T-helper 1 cell treated with Interleukin-12 subunit alpha and Interleukin-12 subunit beta and Interleukin-4 antibody, amounts not matched to agents 30 μg/mL and 1 μg/mL, for 36 hours (primary cell): ENCODE results near the gene ITGA8.
"Not testable (repeated sequence)": the region's sequence is repeated elsewhere in the genome, so short reads cannot be mapped to it uniquely, and the experiment has no call there.

Experiments
- H3K27ac Mint-ChIP-seq: one replicate; pipeline ENCODE4 v1.8.0; 2021; ENCODE audit warnings: mild to moderate bottlenecking, mixed read lengths
- H3K27me3 Mint-ChIP-seq: one replicate; pipeline ENCODE4 v1.8.0; 2021; ENCODE audit warnings: low read depth, mixed read lengths
- H3K36me3 Mint-ChIP-seq: one replicate; pipeline ENCODE4 v1.8.0; 2021; ENCODE audit warnings: low read depth, mixed read lengths
- H3K4me1 Mint-ChIP-seq: one replicate; pipeline ENCODE4 v1.8.0; 2021; ENCODE audit warnings: low read depth, mixed read lengths
- H3K4me3 Mint-ChIP-seq: one replicate; pipeline ENCODE4 v1.8.0; 2021; ENCODE audit warnings: mild to moderate bottlenecking, moderate library complexity, mixed read lengths
- H3K9me3 Mint-ChIP-seq: one replicate; pipeline ENCODE4 v1.8.0; 2021; ENCODE audit warnings: mixed read lengths

ITGA8 gene

DNA sequence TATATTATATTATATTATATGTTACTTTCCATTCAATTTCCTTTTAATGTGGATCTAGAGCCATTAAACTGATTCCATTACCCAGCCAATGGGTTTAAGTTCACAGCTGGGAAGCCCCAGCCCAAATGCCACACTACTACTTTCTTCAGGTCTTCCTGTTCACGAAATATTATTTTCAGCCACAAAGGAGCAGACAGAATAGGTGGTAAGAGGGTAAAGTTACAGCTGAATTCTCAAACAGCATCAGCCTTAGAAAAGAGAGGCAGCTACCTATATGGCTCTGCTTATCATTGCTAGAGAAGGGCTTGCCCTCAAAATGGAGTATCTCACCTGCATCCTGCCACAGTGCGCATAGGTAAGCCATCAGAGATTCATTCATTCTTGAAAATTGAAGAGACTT lies 128.3 kb downstream of the ITGA8 start:
- H3K27ac Mint-ChIP-seq, result no peak overlapping the region
- no peaks in the 10 kb centered on the region for H3K9me3 Mint-ChIP-seq
- H3K4me3 Mint-ChIP-seq, result no peak overlapping the region
- H3K27me3 Mint-ChIP-seq, result peaks cover 4% of the 10 kb centered on the region
- H3K4me1 Mint-ChIP-seq, result no peaks in the 10 kb centered on the region
- H3K36me3 Mint-ChIP-seq, result no peaks in the 10 kb centered on the region

DNA sequence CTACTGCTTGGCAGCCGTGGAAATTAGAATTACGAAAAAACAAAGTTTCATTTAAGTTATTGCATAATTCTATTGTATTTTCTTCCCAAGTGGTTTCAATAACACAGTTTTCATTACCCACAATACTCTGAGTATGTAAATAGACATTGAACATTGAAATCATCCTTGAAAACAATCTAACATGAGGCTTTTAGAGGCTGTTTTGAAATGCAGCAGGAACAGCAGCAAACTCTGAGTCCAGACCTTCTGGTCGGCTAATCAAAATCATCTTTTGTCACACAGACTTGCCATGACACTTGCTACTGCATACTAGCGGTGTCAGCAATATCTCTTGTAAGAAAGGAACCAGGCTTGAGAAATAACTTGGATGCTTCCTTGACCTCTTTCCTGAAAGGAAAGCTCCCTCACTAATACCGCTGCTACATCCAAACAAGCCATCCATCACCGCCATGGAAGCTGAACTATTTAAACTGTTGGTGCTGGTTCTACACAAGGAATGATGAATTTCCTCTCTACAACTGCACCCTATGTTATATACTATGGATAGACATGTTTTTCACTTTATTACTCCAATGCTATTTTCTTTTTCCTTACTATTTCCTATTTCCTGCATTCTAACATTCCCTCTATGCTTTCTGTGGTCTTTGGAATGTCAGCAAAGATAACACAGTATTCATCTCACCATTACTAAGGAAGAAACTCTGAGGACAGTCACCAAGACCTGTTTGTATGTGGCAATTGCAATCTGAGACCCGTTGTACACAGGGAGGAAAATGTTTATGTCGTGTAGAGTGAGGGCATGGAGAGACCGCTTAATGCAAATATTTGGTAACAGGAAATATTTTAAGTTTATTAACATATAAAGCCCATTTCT lies 130.8 kb downstream of the ITGA8 start:
- H3K27ac Mint-ChIP-seq, result no peak overlapping the region
- H3K4me1 Mint-ChIP-seq, result no peaks in the 10 kb centered on the region
- H3K9me3 Mint-ChIP-seq, result no peaks in the 10 kb centered on the region
- H3K4me3 Mint-ChIP-seq, result no peak overlapping the region
- H3K27me3 Mint-ChIP-seq, result peaks cover 4% of the 10 kb centered on the region
- H3K36me3 Mint-ChIP-seq, result no peaks in the 10 kb centered on the region

DNA sequence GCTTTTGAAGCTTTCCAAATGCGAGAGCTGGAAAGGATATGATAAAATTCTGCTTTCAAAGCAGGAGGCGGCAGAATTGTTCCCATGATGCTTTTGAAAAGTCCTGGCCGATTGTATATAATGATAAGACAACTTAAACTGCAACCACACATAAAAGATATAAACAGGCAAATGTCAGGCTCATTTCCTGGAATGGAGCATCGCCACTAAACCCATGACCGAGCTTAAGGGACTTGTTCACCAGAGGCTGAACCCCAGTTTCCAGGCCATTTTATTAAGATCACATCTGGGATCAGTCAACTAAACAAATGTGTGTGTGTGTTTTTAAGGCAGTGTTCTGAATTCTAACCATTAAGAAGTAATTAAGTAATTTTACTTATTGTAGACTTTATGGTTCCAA lies 131.6 kb downstream of the ITGA8 start:
- peaks cover 4% of the 10 kb centered on the region for H3K27me3 Mint-ChIP-seq
- no peak overlapping the region for H3K27ac Mint-ChIP-seq
- no peaks in the 10 kb centered on the region for H3K9me3 Mint-ChIP-seq
- no peak overlapping the region for H3K4me3 Mint-ChIP-seq
- no peaks in the 10 kb centered on the region for H3K4me1 Mint-ChIP-seq
- H3K36me3 Mint-ChIP-seq, result no peaks in the 10 kb centered on the region

DNA sequence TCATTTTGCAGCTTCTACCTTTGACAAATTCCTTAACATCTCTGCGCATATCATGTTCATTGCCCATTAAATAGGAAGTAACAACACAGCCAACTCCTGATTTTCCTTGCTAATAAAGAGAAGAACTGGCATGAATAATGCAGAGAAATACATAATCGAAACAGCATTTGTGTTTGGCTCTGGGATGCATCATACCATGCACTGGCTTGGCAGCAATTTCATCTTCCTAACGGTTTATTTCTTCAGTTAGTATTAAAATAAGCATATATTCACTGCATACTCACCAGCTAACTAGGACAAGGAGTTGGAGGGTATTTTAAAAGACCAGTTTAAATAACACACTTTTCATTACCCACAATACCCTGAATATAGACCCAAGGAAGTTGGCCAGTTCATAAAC lies 132.5 kb downstream of the ITGA8 start:
- Mint-ChIP-seq H3K27me3 (peaks cover 4% of the 10 kb centered on the region), H3K4me1 (no peaks in the 10 kb centered on the region), H3K4me3 (no peak overlapping the region), H3K27ac (no peak overlapping the region), H3K9me3 (no peaks in the 10 kb centered on the region), H3K36me3 (no peaks in the 10 kb centered on the region)

DNA sequence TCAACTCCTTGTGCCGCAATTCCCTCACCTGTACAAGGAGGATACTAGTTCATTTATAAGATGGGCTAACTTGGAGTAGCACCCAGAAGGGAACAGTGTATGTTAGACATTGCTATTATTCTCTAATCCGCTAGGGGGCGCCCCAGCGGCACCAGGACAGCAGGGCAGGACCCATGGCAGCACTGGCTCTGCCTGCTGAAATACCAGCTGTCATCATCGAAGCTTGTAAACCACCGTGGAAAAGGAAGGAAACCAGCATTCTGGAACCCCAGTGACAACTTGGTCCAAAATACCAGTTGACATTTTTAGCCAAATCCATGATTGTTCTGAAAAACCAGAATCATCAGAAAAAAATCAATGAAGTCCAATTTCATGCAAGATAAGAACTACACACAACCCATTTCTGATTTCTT lies 134.4 kb downstream of the ITGA8 start:
- Mint-ChIP-seq H3K27ac (no peak overlapping the region), H3K27me3 (peaks cover 3% of the 10 kb centered on the region), H3K4me1 (no peaks in the 10 kb centered on the region), H3K9me3 (no peaks in the 10 kb centered on the region), H3K36me3 (no peaks in the 10 kb centered on the region), H3K4me3 (no peak overlapping the region)

DNA sequence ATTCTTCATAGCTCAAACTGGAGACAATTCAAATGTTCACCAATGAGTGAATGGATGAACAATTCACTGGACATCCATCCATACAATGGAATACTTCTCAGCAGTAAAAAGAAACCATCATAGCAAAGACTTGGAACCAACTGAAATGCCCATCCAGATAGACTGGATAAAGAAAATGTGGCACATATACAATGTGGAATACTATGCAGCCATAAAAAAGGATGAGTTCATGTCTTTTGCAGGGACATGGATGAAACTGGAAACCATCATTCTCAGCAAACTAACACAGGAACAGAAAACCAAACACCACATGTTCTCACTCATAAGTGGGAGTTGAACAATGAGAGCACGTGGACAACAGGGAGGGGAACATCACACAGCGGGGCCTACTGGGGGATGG lies 136.8 kb downstream of the ITGA8 start:
- not testable (repeated sequence) for H3K36me3 Mint-ChIP-seq, H3K27me3 Mint-ChIP-seq, H3K4me1 Mint-ChIP-seq, H3K4me3 Mint-ChIP-seq, H3K27ac Mint-ChIP-seq, H3K9me3 Mint-ChIP-seq

DNA sequence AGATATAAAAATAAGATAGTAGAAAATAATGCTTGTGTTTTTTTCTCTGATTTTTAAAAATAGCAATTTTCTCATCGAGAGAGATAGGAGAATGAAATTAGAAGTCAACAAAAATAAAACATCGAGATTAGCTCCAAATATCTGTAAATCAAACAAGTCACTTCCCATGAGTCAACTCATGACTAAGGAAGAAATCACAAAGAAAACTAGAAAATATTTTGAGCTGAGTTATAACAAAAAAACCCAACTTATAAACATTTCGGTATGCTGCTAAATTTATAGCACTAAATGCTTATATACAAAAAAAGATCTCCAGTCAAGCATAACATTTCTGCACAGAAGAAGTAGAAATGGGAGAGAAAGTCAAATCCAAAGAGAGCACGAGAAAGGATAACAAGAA lies 140.1 kb downstream of the ITGA8 start:
- Mint-ChIP-seq H3K4me3 (no peak overlapping the region), H3K4me1 (no peaks in the 10 kb centered on the region), H3K9me3 (no peaks in the 10 kb centered on the region), H3K27me3 (no peaks in the 10 kb centered on the region), H3K36me3 (no peaks in the 10 kb centered on the region), H3K27ac (no peak overlapping the region)

DNA sequence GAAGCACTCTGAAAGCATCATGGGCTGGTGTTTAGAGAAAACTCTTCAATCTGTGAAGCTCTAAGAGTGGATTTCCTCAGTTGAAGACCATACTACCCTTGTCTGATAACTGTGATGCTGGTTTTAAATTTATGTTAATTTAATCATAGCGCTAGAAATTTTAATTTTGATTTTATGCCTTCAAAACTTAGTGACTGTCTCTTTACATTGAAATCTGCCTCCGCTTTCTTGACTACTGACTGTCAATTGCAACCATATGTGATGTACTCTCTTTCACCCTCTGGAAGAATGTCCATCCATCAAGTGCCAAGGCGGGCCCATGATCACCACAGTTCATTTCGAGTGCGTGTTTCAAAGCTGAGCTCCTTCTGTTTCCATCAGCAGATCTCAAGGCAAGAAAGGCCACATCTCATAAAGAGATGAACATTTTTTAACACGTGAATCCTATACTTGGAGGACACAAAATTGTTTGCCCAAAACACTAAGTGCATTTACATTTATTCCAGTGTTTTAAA lies 147.1 kb downstream of the ITGA8 start:
- Mint-ChIP-seq H3K9me3 (no peaks in the 10 kb centered on the region), H3K27me3 (no peaks in the 10 kb centered on the region), H3K4me1 (no peaks in the 10 kb centered on the region), H3K4me3 (no peak overlapping the region), H3K36me3 (no peaks in the 10 kb centered on the region), H3K27ac (no peak overlapping the region)

DNA sequence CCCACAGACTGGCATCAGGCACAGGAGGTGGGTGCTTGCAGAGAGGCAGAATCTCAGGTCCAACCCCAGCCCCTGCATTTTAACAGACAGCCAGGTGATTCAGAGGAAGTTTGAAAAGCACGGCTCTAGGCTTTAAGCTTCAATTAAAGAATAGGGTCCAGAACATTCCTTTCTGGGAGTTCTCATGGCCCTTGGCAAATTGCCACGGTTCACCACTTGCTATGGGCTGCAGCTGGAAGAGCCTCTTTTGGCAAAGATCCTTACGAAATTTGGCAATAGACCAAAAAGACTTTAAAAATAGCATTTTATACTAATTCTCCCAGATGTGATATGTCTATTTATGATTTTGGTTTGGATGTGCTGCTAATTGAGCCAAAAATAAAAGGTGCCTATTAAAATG lies 148.1 kb downstream of the ITGA8 start:
- no peak overlapping the region for H3K4me3 Mint-ChIP-seq
- no peaks in the 10 kb centered on the region for H3K36me3 Mint-ChIP-seq
- no peak overlapping the region for H3K27ac Mint-ChIP-seq
- H3K9me3 Mint-ChIP-seq, result no peaks in the 10 kb centered on the region
- H3K27me3 Mint-ChIP-seq, result no peaks in the 10 kb centered on the region
- no peaks in the 10 kb centered on the region for H3K4me1 Mint-ChIP-seq

DNA sequence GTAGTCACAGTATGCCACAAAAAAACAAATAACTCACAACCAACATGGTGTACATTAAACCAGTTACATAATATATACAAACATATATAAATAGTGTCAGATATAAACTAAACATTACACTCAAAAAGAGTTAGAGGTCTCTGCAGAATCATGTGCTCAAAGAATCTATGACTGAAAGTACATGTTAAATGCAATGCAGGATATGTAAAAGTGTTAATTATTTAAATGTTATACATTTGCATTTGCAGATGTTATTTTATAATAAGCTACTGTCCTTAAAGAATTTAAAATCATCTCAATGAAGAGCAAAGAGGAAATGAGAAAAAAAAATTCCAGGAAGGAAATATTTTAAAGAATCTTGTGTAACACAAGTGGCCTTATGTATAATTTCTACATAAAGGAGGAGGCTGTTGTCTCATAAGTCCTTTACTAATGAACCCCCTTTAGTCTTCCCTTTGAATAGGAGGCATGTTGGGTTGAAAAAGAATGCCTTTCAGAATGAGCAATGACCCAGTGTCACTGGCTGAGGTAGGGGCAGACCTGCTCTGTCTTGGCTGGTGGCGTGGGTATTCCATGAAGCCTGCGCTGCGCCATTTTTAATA lies 148.9 kb downstream of the ITGA8 start:
- H3K4me1 Mint-ChIP-seq, result no peaks in the 10 kb centered on the region
- H3K27ac Mint-ChIP-seq, result no peak overlapping the region
- H3K27me3 Mint-ChIP-seq, result no peaks in the 10 kb centered on the region
- H3K36me3 Mint-ChIP-seq, result no peaks in the 10 kb centered on the region
- no peaks in the 10 kb centered on the region for H3K9me3 Mint-ChIP-seq
- no peak overlapping the region for H3K4me3 Mint-ChIP-seq

DNA sequence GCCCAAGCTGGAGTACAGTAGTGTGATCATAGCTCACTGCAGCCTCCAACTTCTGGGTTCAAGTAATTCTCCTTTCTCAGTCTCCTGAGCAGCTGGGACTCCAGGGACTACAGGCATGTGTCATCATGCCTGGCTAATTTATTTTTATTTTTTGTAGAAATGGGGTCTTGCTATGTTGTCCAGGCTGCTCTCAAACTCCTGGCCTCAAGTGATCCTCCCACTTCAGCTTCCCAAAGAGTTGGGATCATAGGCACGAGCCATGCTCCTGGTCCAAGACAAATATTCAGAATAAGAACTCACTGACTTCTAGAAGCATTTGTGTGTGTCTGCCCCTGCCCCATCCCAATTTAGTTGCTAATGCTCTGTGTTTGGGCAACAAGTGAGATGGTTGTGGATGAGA lies 151.8 kb downstream of the ITGA8 start:
- Mint-ChIP-seq H3K4me1 (no peaks in the 10 kb centered on the region), H3K27me3 (no peaks in the 10 kb centered on the region), H3K9me3 (no peaks in the 10 kb centered on the region), H3K36me3 (no peaks in the 10 kb centered on the region), H3K27ac (no peak overlapping the region), H3K4me3 (no peak overlapping the region)

DNA sequence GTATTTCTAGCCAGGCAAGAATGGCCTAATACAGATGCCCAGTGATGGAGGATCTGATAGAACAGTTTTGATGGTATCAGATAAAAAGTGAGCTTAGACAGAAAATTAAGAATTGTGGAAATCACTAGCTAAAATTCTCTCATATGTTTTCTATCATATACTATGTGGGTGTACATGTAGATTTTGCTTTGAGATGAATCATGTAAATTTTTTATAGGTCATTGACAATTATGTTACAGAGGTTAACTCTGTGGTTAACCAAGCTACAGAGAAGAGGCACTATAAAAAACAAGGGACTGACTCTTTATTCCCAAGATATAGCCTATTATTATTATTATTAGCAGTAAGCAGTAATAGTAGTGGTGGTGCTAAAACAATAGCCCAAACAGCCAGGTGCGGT lies 156.5 kb downstream of the ITGA8 start:
- H3K27me3 Mint-ChIP-seq, result no peaks in the 10 kb centered on the region
- no peak overlapping the region for H3K4me3 Mint-ChIP-seq
- H3K9me3 Mint-ChIP-seq, result no peaks in the 10 kb centered on the region
- H3K27ac Mint-ChIP-seq, result no peak overlapping the region
- no peaks in the 10 kb centered on the region for H3K4me1 Mint-ChIP-seq
- no peaks in the 10 kb centered on the region for H3K36me3 Mint-ChIP-seq

DNA sequence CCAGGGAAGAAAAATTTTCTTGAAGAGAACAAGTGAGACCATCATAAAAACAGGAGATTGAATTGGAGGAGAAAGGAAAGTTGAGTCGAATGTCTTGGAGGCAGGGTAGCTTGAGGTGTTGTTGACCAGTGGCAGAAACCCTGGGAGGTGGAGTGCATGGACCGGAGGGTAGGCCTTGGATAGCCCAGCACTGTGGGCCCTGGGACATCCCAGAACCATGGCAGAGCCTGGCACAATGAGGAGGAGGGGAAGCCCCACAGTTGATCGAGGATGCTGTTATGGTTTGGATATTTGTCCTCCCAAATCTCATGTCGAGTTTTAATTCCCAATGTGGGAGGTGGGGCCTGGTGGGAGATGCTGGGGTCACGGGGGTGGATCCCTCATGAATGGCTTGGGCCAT lies 157.1 kb downstream of the ITGA8 start:
- H3K36me3 Mint-ChIP-seq, result no peaks in the 10 kb centered on the region
- H3K9me3 Mint-ChIP-seq, result no peaks in the 10 kb centered on the region
- H3K4me1 Mint-ChIP-seq, result no peaks in the 10 kb centered on the region
- H3K27ac Mint-ChIP-seq, result no peak overlapping the region
- no peaks in the 10 kb centered on the region for H3K27me3 Mint-ChIP-seq
- H3K4me3 Mint-ChIP-seq, result no peak overlapping the region

DNA sequence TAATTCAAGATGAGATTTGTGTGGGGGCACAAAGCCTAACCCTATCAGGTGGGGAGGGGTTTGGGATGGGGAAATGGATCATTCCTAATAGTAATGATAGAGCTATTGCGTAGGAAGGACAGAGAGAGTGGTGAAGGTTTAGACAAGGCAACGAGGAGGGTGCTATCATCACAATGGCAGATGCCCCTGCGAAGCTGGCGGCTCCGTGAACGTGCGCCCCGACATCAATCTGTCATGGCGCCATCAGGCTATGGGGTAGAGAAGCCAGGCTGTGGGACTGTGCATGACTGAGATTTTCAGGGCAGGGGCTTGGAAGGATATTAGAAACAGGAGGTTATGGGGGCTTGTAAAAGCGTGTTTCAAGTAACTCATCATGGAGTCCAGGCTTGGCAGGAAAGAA lies 157.6 kb downstream of the ITGA8 start:
- H3K36me3 Mint-ChIP-seq, result no peaks in the 10 kb centered on the region
- no peaks in the 10 kb centered on the region for H3K4me1 Mint-ChIP-seq
- H3K27ac Mint-ChIP-seq, result no peak overlapping the region
- no peak overlapping the region for H3K4me3 Mint-ChIP-seq
- H3K27me3 Mint-ChIP-seq, result no peaks in the 10 kb centered on the region
- H3K9me3 Mint-ChIP-seq, result no peaks in the 10 kb centered on the region

DNA sequence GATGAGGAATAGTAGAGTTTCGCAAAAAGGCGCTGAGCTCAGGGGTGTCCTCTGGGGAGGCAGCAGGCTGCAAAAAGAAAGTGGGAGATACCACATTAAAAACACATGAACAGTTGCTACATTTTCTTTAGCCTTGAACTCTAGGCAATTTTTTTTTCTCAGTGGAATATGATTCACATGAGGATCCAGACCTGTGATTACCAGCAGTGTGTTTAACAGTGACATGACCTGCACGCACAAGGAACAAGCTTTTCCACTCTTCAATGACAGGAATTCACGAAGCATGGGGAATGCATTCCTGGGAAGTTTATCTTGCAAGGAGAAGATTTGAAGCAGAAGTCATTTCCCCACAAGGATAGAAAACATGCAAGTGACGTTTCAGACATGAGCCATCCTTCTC lies 161.6 kb downstream of the ITGA8 start:
- Mint-ChIP-seq H3K4me3 (no peak overlapping the region), H3K27me3 (no peaks in the 10 kb centered on the region), H3K27ac (no peak overlapping the region), H3K4me1 (no peaks in the 10 kb centered on the region), H3K9me3 (no peaks in the 10 kb centered on the region), H3K36me3 (no peaks in the 10 kb centered on the region)
